Mucosa of rectum (tissue), 2 donors: Measurements from ENCODE around the gene BRAT1.

Source experiments
- H3K27ac ChIP-seq, 2 donors: one replicate each; pipeline ENCODE4 v1.7.0; 2013; ENCODE audit warnings: inconsistent platforms in 2 of 2, low read depth in 2 of 2, low read length in 2 of 2
- H3K27me3 ChIP-seq, 2 donors: one replicate each; pipeline ENCODE4 v1.7.0; 2013; ENCODE audit warnings: low read length in 2 of 2; ENCODE audit not compliant: control insufficient read depth in 2 of 2, insufficient read depth in 2 of 2
- H3K36me3 ChIP-seq, 2 donors: one replicate each; pipeline ENCODE4 v1.7.0; 2013; ENCODE audit warnings: low read length in 2 of 2; ENCODE audit not compliant: control insufficient read depth in 2 of 2, insufficient read depth in 2 of 2
- H3K4me1 ChIP-seq, 2 donors: one replicate each; pipeline ENCODE4 v1.7.0; 2013; ENCODE audit warnings: low read length in 2 of 2, mild to moderate bottlenecking in 1 of 2; ENCODE audit not compliant: control insufficient read depth in 2 of 2, insufficient read depth in 2 of 2
- H3K4me3 ChIP-seq, 2 donors: one replicate each; pipeline ENCODE4 v1.7.0; 2013; ENCODE audit warnings: low read length in 2 of 2
- H3K9ac ChIP-seq, 2 donors: one replicate each; pipeline ENCODE4 v1.7.0; 2013; ENCODE audit warnings: low read length in 2 of 2, low read depth in 1 of 2, mild to moderate bottlenecking in 1 of 2
- H3K9me3 ChIP-seq, 2 donors: one replicate each; pipeline ENCODE4 v1.7.0; 2013; ENCODE audit warnings: low read length in 2 of 2; ENCODE audit not compliant: control insufficient read depth in 2 of 2
- donor health status: healthy.
- donor health status: Normal muscosa, but diverticular disease.

BRAT1 gene

GRCh38 chr7:2523941-2524807 is 31.1 kb downstream of the BRAT1 start:
- Histone ChIP-seq H3K9me3 (no peaks in the 10 kb centered on the region), H3K4me1 (peaks cover 69 to 79% of the 10 kb centered on the region in 2 donors), H3K27me3 (no peaks in the 10 kb centered on the region), H3K27ac (peak overlapping the region; percentile 98 to 99), H3K36me3 (peaks cover 18 to 35% of the 10 kb centered on the region in 2 donors), H3K9ac (peak overlapping the region; percentile 87 to 94), H3K4me3 (peak overlapping the region; percentile 70 to 87)

DNA sequence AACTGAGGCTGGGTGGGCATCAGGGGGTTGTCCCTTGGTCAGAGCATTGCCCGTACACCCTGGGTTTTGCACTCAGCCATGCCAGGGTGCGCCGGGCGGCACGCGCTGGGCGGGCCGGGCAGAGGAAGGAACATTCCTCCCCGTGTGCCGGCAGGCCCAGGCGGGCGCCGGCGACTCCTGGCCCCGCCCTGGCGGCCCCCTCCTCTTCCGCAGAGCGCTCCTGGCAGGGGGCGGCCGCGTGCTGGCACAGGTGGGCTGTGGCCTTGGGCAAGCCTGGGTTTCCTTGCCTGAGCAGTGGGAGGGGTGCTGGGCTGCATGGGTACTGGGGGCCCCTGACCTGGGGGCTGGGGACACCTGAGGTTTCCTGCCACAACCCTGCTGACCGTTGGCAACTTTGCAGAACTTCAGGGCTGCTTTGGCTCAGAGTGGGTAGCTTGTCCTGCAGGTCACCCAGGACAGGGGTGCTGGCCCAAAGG is 31.8 kb downstream of the BRAT1 start:
- H3K9me3 ChIP-seq = no peaks in the 10 kb centered on the region
- peaks cover 15 to 32% of the 10 kb centered on the region in 2 donors for H3K36me3 ChIP-seq
- H3K4me1 ChIP-seq = peaks cover 70 to 79% of the 10 kb centered on the region in 2 donors
- H3K27me3 ChIP-seq = no peaks in the 10 kb centered on the region
- peak overlapping the region; percentile 83 to 87 for H3K4me3 ChIP-seq
- H3K27ac ChIP-seq = peak overlapping the region; percentile 98 to 99
- H3K9ac ChIP-seq = peak overlapping the region; percentile 87 to 94

GRCh38 chr7:2522780-2523433 is 32.4 kb downstream of the BRAT1 start:
- H3K36me3 ChIP-seq = peaks cover 13 to 27% of the 10 kb centered on the region in 2 donors
- peak overlapping the region; percentile 83 to 87 for H3K4me3 ChIP-seq
- H3K27me3 ChIP-seq = no peaks in the 10 kb centered on the region
- H3K9ac ChIP-seq = peak overlapping the region; percentile 87 to 94
- H3K4me1 ChIP-seq = peaks cover 68 to 78% of the 10 kb centered on the region in 2 donors
- H3K9me3 ChIP-seq = no peaks in the 10 kb centered on the region
- peak overlapping the region; percentile 98 to 99 for H3K27ac ChIP-seq

- no peaks in the 10 kb centered on the region for H3K9me3 ChIP-seq
- peak overlapping the region; percentile 70 to 94 for H3K9ac ChIP-seq
- H3K27ac ChIP-seq = peak overlapping the region; percentile 98 to 99
- H3K36me3 ChIP-seq = peaks cover 8 to 20% of the 10 kb centered on the region in 2 donors
- H3K4me1 ChIP-seq = peaks cover 61 to 72% of the 10 kb centered on the region in 2 donors
- H3K4me3 ChIP-seq = peak overlapping the region; percentile 83 to 87
- H3K27me3 ChIP-seq = no peaks in the 10 kb centered on the region
Measured at GRCh38 chr7:2521952-2522591, 33.3 kb downstream of the BRAT1 start.

DNA sequence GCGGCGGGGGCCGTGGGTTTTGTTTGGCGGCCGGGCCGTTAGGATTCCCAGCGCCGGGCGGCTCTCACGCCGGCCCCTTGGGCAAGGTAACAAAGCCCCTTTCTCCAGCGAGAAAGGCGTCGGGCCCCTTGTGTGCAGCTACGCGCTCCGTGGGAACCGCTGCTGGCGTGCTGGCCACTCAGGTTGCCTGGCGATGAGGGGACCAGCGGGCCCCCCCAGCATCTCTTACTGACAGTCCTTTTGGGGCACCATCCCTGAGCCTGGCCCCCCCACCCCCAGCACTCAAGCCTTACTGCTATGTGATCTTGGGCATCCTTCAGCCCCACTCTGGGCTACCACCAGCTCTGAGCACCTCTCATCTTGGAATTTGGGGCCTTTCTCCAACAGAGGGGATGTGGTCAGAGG is 34.0 kb downstream of the BRAT1 start:
- H3K4me1 ChIP-seq = peaks cover 54 to 65% of the 10 kb centered on the region in 2 donors
- peak overlapping the region; percentile 83 to 87 for H3K4me3 ChIP-seq
- H3K27ac ChIP-seq = peak overlapping the region; percentile 98 to 99
- peaks cover 7 to 13% of the 10 kb centered on the region in 2 donors for H3K36me3 ChIP-seq
- H3K9ac ChIP-seq = peak overlapping the region; percentile 70 to 94
- no peaks in the 10 kb centered on the region for H3K27me3 ChIP-seq
- H3K9me3 ChIP-seq = no peaks in the 10 kb centered on the region

DNA sequence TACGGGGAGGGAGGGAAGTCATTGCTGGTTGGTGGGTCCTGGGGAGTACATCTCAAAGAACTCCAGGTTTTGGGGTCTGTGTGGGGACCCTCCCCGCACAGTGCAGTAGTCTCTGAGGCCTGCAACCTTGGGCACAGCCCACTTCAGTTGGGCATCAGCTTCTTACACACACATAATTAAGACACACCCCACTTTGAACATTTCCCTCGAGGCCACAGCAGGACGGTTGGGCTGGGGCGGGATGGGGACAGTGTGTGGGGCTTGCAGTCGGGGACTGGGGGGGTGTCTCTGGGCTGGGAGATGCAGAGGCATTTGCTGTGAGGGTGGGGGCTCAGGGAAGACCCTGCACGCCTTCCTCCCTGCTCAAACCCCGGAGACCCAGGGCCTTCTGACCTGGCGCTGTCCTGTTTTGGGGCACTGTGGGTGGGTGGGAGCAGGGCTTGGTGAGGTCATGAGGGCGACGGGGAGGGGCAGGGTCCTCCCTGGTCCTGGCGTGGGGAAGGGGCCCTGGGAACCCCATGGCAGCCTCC is 34.5 kb downstream of the BRAT1 start:
- H3K9ac ChIP-seq = peak overlapping the region; percentile 65 to 94
- no peaks in the 10 kb centered on the region for H3K27me3 ChIP-seq
- peak overlapping the region; percentile 83 to 87 for H3K4me3 ChIP-seq
- peak overlapping the region; percentile 98 to 99 for H3K27ac ChIP-seq
- no peaks in the 10 kb centered on the region for H3K9me3 ChIP-seq
- H3K4me1 ChIP-seq = peaks cover 49 to 60% of the 10 kb centered on the region in 2 donors
- peaks cover 5 to 8% of the 10 kb centered on the region in 2 donors for H3K36me3 ChIP-seq

- H3K9me3 ChIP-seq = no peaks in the 10 kb centered on the region
- peaks cover 43 to 54% of the 10 kb centered on the region in 2 donors for H3K4me1 ChIP-seq
- H3K36me3 ChIP-seq = peaks cover 0 to 2% of the 10 kb centered on the region in 2 donors
- H3K27me3 ChIP-seq = no peaks in the 10 kb centered on the region
- H3K9ac ChIP-seq = peak overlapping the region; percentile 65 to 94
- peak overlapping the region; percentile 83 to 87 for H3K4me3 ChIP-seq
- peak overlapping the region; percentile 98 to 99 for H3K27ac ChIP-seq
Measured at GRCh38 chr7:2520131-2520760, 35.1 kb downstream of the BRAT1 start.

DNA sequence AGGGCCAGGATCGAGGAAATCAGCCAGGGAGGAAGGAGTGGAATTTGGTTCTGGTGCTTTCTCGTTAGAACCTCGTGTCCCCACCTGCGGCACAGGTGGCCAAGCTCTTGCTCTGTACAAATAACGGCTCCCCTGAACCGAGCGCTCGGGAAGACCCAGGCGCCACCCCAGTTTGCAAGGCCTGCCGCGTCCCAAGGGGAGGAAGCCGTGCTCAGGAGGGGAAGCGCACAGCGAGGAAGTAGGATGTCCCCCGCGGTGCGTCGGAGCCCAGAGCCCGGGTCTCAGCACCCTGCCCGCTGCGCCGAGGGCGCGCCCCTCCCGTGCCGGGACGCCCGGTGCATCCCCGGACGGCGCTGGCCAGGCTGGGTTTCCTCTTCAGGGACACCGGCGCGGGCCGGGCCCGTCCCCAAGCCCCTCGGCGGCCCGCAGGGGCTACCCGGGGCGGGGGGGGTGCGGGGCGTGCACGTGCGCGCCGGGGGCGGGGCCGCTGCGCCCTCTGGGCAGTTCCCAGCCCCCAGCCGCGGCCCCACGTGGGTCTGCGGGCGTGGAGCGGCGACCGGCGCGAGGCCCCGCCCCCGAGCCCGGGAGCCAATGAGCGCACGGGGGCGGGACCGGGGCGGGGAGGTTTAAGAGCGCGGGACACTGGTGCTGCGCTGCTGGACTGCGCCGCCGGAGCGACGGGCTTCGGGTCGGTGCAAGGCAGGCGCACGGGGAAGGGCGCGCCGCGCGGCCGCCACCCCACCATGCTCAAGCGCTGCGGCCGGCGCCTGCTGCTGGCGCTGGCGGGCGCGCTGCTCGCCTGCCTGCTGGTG is 36.0 kb downstream of the BRAT1 start, which contains the start of gene LFNG:
LFNG (plus strand) TSS at position 656 of the 812 bp plus-strand sequence; CDS start at position 744, 88 bp downstream.
- peak within 1 kb of the TSS; percentile 65 to 94 for H3K9ac ChIP-seq
- no peaks in the 10 kb centered on the region for H3K9me3 ChIP-seq
- peaks cover 34 to 45% of the 10 kb centered on the region in 2 donors for H3K4me1 ChIP-seq
- H3K4me3 ChIP-seq = peak within 1 kb of the TSS; percentile 83 to 87
- peak within 1 kb of the TSS; percentile 98 to 99 for H3K27ac ChIP-seq
- H3K36me3 ChIP-seq = no peaks in the 10 kb centered on the region
- no peaks in the 10 kb centered on the region for H3K27me3 ChIP-seq

- peak overlapping the region; percentile 54 to 57 for H3K9ac ChIP-seq
- no peaks in the 10 kb centered on the region for H3K27me3 ChIP-seq
- H3K27ac ChIP-seq = peak overlapping the region; percentile 27 to 43
- peaks cover 31 to 41% of the 10 kb centered on the region in 2 donors for H3K4me1 ChIP-seq
- H3K9me3 ChIP-seq = no peaks in the 10 kb centered on the region
- peak overlapping the region; percentile 63 to 66 for H3K4me3 ChIP-seq
- H3K36me3 ChIP-seq = no peaks in the 10 kb centered on the region
Measured at GRCh38 chr7:2518737-2519118, 36.6 kb downstream of the BRAT1 start.
